GM18909 (cell line): ENCODE results near the gene SLC22A13.
"Not testable (repeated sequence)": the region's sequence is repeated elsewhere in the genome, so short reads cannot be mapped to it uniquely, and the experiment has no call there.

Source experiments
- ATAC-seq: cut with Tn5 transposase; IDR thresholded peaks from one replicate; pipeline ENCODE4 v1.9.1; 2021; ENCODE audit warnings: mild to moderate bottlenecking; ENCODE audit not compliant: unreplicated experiment, poor library complexity

The SLC22A13 gene, protein sequence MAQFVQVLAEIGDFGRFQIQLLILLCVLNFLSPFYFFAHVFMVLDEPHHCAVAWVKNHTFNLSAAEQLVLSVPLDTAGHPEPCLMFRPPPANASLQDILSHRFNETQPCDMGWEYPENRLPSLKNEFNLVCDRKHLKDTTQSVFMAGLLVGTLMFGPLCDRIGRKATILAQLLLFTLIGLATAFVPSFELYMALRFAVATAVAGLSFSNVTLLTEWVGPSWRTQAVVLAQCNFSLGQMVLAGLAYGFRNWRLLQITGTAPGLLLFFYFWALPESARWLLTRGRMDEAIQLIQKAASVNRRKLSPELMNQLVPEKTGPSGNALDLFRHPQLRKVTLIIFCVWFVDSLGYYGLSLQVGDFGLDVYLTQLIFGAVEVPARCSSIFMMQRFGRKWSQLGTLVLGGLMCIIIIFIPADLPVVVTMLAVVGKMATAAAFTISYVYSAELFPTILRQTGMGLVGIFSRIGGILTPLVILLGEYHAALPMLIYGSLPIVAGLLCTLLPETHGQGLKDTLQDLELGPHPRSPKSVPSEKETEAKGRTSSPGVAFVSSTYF

GRCh38 chr3:38265604-38266307, at the start of gene SLC22A13:
SLC22A13 (plus strand) TSS chr3:38265812; CDS start chr3:38265861, 49 bp downstream.
- no peak for ATAC-seq

GRCh38 chr3:38219609-38220197, 45.9 kb upstream of the SLC22A13 start:
- no peak for ATAC-seq

DNA sequence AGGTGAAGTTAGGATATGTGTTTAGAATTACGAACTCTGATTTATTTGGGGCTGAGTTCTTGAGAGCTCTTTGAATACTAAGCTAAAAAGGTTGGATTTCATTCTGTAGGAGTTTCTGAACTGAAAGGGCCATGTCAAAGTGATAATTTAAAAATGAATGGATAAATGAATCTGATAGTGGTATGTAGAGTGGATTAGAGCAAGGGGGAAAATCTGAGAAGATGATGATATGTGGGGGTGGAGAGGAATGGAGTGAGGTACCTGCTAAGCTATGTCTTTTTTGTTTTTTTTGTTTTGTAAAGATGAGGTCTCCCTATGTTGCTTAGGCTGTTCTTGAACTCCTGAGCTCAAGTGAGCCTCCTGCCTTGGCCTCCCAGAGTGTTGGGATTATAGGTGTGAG, 44.6 kb upstream of the SLC22A13 start:
- ATAC-seq = no peak

DNA sequence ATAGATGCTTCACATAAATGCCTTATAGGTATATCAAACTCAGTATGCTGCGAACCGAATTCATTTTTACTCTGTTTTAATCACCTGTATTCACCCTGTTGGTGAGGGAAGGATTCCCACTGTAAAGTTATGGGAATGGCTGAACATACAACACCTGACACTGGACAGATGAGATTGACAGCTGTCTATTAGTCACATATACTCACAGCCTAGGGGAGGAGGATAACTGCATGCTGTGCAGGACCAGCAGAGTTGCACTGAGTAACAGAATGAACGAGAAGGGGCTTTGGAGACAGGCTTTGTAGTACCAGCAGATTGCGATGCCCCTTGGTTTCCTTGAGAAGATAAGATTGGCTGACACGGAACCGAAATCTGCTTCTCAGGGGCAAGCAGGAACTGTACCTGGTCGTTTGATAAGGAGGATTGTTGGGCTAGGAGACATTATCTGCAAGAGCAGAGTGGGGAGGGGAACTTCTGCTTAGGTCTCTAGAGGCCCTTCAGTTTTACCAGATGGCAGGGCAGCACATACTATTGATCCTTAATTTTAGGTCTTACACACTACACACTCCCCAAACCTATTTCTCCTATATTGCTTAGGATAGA, 43.5 kb upstream of the SLC22A13 start:
- ATAC-seq = no peak

- ATAC-seq = no peak
Observed at GRCh38 chr3:38224357-38224756, 41.3 kb upstream of the SLC22A13 start.

GRCh38 chr3:38226273-38226672, 39.3 kb upstream of the SLC22A13 start:
- ATAC-seq = no peak

DNA sequence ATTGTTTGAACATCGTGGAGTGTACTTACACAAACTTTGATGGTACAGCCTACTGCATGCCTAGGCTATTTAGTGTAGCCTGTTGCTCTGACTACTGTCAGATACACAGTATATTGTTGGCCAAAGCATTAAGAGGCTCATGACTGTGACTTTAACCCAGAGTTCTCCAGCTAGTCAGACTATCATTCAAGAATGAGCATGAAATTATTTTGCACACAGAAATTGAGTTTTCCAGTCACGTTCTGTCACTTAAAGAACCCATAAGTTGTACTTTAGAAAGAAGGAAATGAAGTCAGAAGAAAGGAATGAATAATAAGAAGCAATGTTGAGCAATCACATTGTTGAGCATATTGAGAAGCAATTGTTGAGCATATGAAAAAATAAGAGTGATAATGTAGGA, 37.6 kb upstream of the SLC22A13 start:
- ATAC-seq = no peak

DNA sequence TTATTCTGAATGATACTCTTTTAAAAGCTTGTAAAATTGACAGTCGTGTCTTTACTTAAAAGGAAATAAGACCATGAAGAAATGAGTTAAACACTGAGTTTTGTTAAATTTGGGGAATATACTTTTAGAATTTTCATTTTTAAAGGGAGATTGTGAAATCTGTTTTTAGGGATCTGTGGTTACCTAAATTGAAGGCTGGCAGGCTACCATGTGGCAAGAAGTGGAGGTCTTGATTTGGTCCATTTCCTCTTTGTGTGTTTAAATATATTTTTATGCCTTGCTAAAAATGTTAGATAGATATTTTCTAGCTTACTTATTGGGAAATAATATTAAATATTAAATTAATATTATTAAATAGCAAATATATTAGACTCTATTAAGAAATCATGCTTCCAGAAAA, 36.6 kb upstream of the SLC22A13 start:
- ATAC-seq = no peak

DNA sequence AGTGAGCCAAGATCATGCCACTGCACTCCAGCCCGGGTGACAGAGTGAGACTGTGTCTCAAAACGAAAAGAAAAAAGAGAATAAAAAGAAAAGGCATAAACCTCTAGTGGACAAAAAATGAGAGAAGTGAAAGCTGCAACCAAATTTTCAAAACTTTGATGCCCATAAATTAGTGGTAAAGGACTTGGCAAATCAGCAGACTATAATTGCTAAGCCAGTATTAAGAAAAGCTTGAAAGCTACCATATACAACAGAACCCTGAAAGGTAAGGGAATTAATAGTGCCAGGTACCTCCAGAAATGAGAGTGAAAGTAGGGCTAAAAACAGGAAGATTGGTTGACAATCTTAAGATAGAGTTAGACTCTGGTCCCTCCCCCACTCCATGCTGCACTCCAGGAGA, 32.9 kb upstream of the SLC22A13 start:
- no peak for ATAC-seq

DNA sequence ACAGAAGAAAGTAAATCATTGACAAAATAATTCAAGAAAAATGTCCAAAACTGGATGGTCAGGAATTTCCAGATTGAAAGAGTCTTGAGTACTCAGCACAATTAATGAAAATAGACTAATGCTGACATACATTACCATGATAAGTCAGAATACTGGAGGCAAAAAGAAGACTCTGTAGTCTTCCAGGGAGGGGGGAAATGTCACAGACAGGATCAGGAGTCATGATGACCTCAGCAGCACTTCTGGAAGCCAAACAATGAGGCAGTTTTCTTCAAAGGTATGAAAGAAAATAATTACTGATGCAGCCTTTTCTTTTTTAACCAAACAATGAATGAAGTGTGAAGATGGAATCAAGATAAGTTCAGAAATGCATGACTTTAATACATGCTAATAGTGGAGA, 30.1 kb upstream of the SLC22A13 start:
- no peak for ATAC-seq

GRCh38 chr3:38238416-38239008, 27.1 kb upstream of the SLC22A13 start:
- no peak for ATAC-seq

GRCh38 chr3:38242812-38243211, 22.8 kb upstream of the SLC22A13 start:
- ATAC-seq = not testable (repeated sequence)

DNA sequence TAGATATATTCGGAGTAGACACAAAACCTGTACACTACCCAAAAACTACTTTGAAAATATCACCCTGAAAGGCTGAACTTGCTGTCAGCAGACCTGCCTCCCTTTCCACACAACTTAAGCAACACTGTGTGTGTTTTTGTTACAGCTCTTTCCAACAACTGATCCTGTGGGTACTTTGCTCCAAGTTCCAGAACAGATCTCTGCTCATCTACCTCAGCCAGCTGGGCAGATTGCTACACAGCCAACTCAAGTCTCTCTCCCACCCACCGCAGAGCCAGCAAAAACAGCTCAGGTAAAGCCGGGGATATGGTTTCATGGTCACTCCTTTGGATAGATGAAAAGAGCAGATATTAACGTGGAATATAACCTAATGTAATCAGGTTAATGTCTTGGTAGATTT, 19.7 kb upstream of the SLC22A13 start:
- no peak for ATAC-seq

DNA sequence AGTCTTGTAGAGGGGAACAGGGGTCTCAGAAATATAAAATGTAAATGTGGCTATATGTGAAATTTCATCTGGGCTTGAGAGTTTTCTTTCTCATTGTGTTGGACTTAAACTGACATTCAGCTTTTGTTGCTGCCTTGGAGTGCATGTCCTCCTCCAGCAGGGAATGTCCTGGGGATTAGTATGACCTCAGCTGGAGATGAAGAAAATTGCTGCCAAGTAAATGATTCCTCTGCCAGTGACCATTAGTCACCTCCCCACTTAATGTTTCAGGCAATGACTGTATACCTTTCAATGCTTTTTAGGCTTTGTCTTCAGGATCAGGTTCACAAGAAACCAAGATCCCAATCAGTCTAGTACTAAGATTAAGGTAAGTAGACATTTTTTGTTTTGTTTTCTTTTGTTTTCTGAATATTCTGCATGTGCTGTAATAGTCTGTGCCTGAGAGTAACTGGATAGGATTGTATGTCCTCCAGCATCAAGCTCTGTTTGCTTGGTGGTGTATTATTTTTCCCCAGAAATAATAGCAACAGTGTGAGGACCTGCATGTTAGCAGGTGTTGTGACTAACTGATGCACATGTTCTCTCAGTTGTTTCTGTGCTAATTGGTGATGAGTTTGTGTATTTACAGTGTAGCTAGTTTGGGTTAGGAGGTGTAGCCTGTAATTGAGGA, 18.1 kb upstream of the SLC22A13 start:
- no peak for ATAC-seq

GRCh38 chr3:38250198-38250597, 15.4 kb upstream of the SLC22A13 start:
- ATAC-seq = no peak

DNA sequence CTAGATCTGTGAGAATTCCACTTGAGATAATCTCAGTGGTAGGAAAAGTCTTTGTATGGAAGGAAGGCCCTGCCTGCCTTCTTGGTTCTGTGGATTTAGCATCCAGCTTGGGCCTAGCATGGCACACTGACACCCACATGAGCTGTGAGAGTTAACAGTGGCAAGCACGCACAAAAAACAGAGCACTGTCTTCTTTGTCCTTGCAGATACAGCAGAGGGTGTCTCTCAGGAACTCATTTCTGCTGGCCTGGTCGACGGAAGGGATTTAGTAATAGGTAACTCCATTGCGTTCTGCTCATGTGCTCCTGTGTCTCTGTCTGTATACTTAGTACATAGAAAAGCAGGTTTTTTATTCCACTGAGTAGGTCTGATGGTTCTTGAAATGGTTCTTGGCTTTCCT, 14.4 kb upstream of the SLC22A13 start:
- no peak for ATAC-seq

DNA sequence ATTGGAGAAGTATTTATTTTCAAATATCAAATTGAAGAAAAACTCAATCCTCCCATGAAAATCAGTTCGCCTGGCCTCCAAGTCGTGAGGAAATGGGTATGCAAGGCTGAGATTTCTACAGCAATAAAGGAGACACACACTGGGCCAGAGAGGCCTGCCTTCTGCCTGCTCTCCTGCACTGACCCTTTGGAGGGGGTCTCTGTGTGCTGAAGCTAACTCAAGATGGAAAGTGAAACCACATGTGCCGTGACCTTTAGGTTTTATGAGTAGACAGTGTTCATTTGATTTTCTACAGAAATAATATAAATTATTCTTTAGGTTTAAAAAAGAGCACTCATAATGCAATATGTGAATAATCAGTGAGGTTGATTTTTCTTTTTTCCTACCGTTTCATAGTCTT, 11.9 kb upstream of the SLC22A13 start:
- no peak for ATAC-seq

GRCh38 chr3:38254872-38255271, 10.7 kb upstream of the SLC22A13 start:
- no peak for ATAC-seq

- no peak for ATAC-seq
Observed at GRCh38 chr3:38255627-38256026, 10.0 kb upstream of the SLC22A13 start.

GRCh38 chr3:38257583-38257982, 8.0 kb upstream of the SLC22A13 start:
- no peak for ATAC-seq
